Measurements from ENCODE around the gene TBC1D22A. TPM values are rescaled to one million over a fixed set of nuclear protein-coding genes. Genes with fewer than 3 reads are reported as not detected.

The TBC1D22A gene
- polyA plus RNA-seq, 1 donor (not counting 4 experiments of a cell fraction or from before 2014, with no cell fraction given): 20.9 TPM

GRCh38 chr22:46789992-46790391 lies 27.5 kb downstream of the TBC1D22A start:
- Histone ChIP-seq H3K27me3 (ENCODE audit: control insufficient read depth, extremely low read depth, insufficient read depth, low read length) (no peaks in the 10 kb centered on the region), H2AFZ (ENCODE audit: control insufficient read depth, low read length) (no peak overlapping the region), H3K4me2 (ENCODE audit: control insufficient read depth, extremely low read depth, insufficient read depth, low read depth, low read length) (no peak overlapping the region), H3K36me3 (ENCODE audit: control insufficient read depth in 2 of 2, extremely low read depth in 1 of 2, insufficient read depth in 2 of 2, low read length in 2 of 2) (peaks cover 16 to 20% of the 10 kb centered on the region in 2 experiments), H3K79me2 (ENCODE audit: control insufficient read depth, insufficient read depth, low read length) (peaks cover 57% of the 10 kb centered on the region), H3K9me3 (ENCODE audit: control insufficient read depth, low read depth, low read length) (no peaks in the 10 kb centered on the region), H3K4me3 (ENCODE audit: control insufficient read depth in 2 of 3, extremely low read depth in 1 of 3, insufficient read depth in 2 of 3, low read depth in 1 of 3, low read length in 3 of 3) (no peak overlapping the region), H3K9me1 (ENCODE audit: control insufficient read depth, extremely low read depth, insufficient read depth, low read length) (no peaks in the 10 kb centered on the region), H3K9ac (ENCODE audit: control insufficient read depth, extremely low read depth, insufficient read depth, low read length) (no peak overlapping the region), H3K27ac (ENCODE audit: control insufficient read depth, insufficient read depth, low read length) (no peak overlapping the region), H3K4me1 (ENCODE audit: control insufficient read depth, extremely low read depth, insufficient read depth, low read length) (peaks cover 14% of the 10 kb centered on the region), H4K20me1 (ENCODE audit: control insufficient read depth, extremely low read depth, insufficient read depth, low read length) (no peaks in the 10 kb centered on the region)
- dilution Hi-C loops (cut with MboI; ENCODE audit: extremely low pct_ligation_motif_present, low sequenced_read_pairs): no loop called here
- TF ChIP-seq CTCF (optimal IDR thresholded peaks at IDR 0.05 in 1 of 3, IDR thresholded peaks at IDR 0.05 in 1 of 3, conservative IDR thresholded peaks at IDR 0.05 in 1 of 3; ENCODE audit: extremely low read depth in 1 of 3, insufficient read depth in 2 of 3, low read length in 3 of 3): no peak
- TF ChIP-seq EZH2 (IDR thresholded peaks at IDR 0.05; ENCODE audit: low read length): no peak
- DNase-seq (ENCODE audit: low read depth, low spot score) (no peak), FAIRE-seq (no peak)

GRCh38 chr22:46791201-46791731 lies 28.8 kb downstream of the TBC1D22A start:
- H3K9ac ChIP-seq (ENCODE audit: control insufficient read depth, extremely low read depth, insufficient read depth, low read length): peak overlapping the region; percentile 14
- peak; percentile 66 for FAIRE-seq

More at GRCh38 chr22:46791201-46791731, 28.8 kb downstream of the TBC1D22A start:
- H3K27me3 ChIP-seq (ENCODE audit: control insufficient read depth, extremely low read depth, insufficient read depth, low read length): no peaks in the 10 kb centered on the region
- H3K9me3 ChIP-seq (ENCODE audit: control insufficient read depth, low read depth, low read length): no peaks in the 10 kb centered on the region
- H3K4me1 ChIP-seq (ENCODE audit: control insufficient read depth, extremely low read depth, insufficient read depth, low read length): peaks cover 14% of the 10 kb centered on the region
- H2AFZ ChIP-seq (ENCODE audit: control insufficient read depth, low read length): no peak overlapping the region
- H4K20me1 ChIP-seq (ENCODE audit: control insufficient read depth, extremely low read depth, insufficient read depth, low read length): no peaks in the 10 kb centered on the region
- dilution Hi-C loops (cut with MboI; ENCODE audit: extremely low pct_ligation_motif_present, low sequenced_read_pairs): no loop called here
- peaks cover 14 to 27% of the 10 kb centered on the region in 2 experiments for H3K36me3 ChIP-seq (ENCODE audit: control insufficient read depth in 2 of 2, extremely low read depth in 1 of 2, insufficient read depth in 2 of 2, low read length in 2 of 2)
- TF ChIP-seq EZH2 (IDR thresholded peaks at IDR 0.05; ENCODE audit: low read length): no peak
- TF ChIP-seq CTCF (optimal IDR thresholded peaks at IDR 0.05 in 1 of 3, IDR thresholded peaks at IDR 0.05 in 1 of 3, conservative IDR thresholded peaks at IDR 0.05 in 1 of 3; ENCODE audit: extremely low read depth in 1 of 3, insufficient read depth in 2 of 3, low read length in 3 of 3): no peak
- DNase-seq (ENCODE audit: low read depth, low spot score): no peak
- peak overlapping the region; percentile 33 for H3K4me2 ChIP-seq (ENCODE audit: control insufficient read depth, extremely low read depth, insufficient read depth, low read depth, low read length)
- H3K9me1 ChIP-seq (ENCODE audit: control insufficient read depth, extremely low read depth, insufficient read depth, low read length): no peaks in the 10 kb centered on the region
- peak overlapping the region; percentile 56 for H3K27ac ChIP-seq (ENCODE audit: control insufficient read depth, insufficient read depth, low read length)
- H3K79me2 ChIP-seq (ENCODE audit: control insufficient read depth, insufficient read depth, low read length): peaks cover 49% of the 10 kb centered on the region
- no peak overlapping the region for H3K4me3 ChIP-seq (ENCODE audit: control insufficient read depth in 2 of 3, extremely low read depth in 1 of 3, insufficient read depth in 2 of 3, low read depth in 1 of 3, low read length in 3 of 3)

All from keratinocyte (primary cell).